Activated CD8-positive, alpha-beta memory T cell treated with anti-CD3 and anti-CD28 coated beads, Interleukin-2, amount 10 ng/mL, durations not matched to agents 7 days and 5 days (primary cell): ENCODE results near the gene RAB19. TPM values are rescaled to one million over a fixed set of nuclear protein-coding genes. Genes with fewer than 3 reads are reported as not detected.
"Not testable (repeated sequence)": the region's sequence is repeated elsewhere in the genome, so short reads cannot be mapped to it uniquely, and the experiment has no call there.

Experiments used
- ATAC-seq: fragments of 150-1000 bp; cut with Tn5 transposase; one replicate; pipeline ENCODE4 v1.10.0; 2021; ENCODE audit warnings: moderate library complexity
- CTCF ChIA-PET: fragments of 350-600 bp; sonication (Branson Sonifier 250); formaldehyde crosslinking; loops from one replicate; lab custom pipeline; 2021; ENCODE audit warnings: antibody characterized with exemption; lab: Charles Lee
- DNase-seq: peaks from one replicate; pipeline ENCODE4 v3.0.0-alpha.2; 2020
- H3K27ac Mint-ChIP-seq: one replicate; pipeline ENCODE4 v1.8.0; 2021; ENCODE audit warnings: mild to moderate bottlenecking, mixed read lengths
- H3K27me3 Mint-ChIP-seq: one replicate; pipeline ENCODE4 v1.8.0; 2021; ENCODE audit warnings: mixed read lengths
- H3K36me3 Mint-ChIP-seq: one replicate; pipeline ENCODE4 v1.8.0; 2021; ENCODE audit warnings: mild to moderate bottlenecking, mixed read lengths
- H3K4me1 Mint-ChIP-seq: one replicate; pipeline ENCODE4 v1.8.0; 2021; ENCODE audit warnings: mixed read lengths
- H3K4me3 Mint-ChIP-seq: one replicate; pipeline ENCODE4 v1.8.0; 2021; ENCODE audit warnings: mild to moderate bottlenecking, moderate library complexity, mixed read lengths
- H3K9me3 Mint-ChIP-seq: one replicate; pipeline ENCODE4 v1.8.0; 2022; ENCODE audit warnings: low read depth, mixed read lengths
- total RNA-seq, 2 experiments: library from RNA; stranded (reverse); gene quantifications; one replicate each; pipeline ENCODE4 v1.2.3, GENCODE V29; 2021

The RAB19 gene
- total RNA-seq, 2 experiments from 2014 or later = 5.0 to 7.3 TPM

- Mint-ChIP-seq H3K27ac (no peak overlapping the region), H3K27me3 (no peaks in the 10 kb centered on the region), H3K36me3 (peaks cover 20% of the 10 kb centered on the region), H3K4me3 (no peak overlapping the region), H3K4me1 (peaks cover 24% of the 10 kb centered on the region), H3K9me3 (no peaks in the 10 kb centered on the region)
- CTCF ChIA-PET = interaction anchor here (0.6 kb wide), 2 partner anchors 59 to 831 kb away, joined by 3 to 4 read pairs; no protein-coding TSS in a partner anchor
- DNase-seq (no peak), ATAC-seq (no peak)
Observed at GRCh38 chr7:140416560-140416959, 12.7 kb downstream of the RAB19 start.

GRCh38 chr7:140417456-140418155, 13.7 kb downstream of the RAB19 start:
- Mint-ChIP-seq H3K4me3 (no peak overlapping the region), H3K9me3 (no peaks in the 10 kb centered on the region), H3K36me3 (peaks cover 15% of the 10 kb centered on the region), H3K27ac (peak overlapping the region; percentile 47), H3K4me1 (peaks cover 24% of the 10 kb centered on the region), H3K27me3 (no peaks in the 10 kb centered on the region)
- CTCF ChIA-PET = interaction anchor here (1.8 kb wide), 1 partner anchor 60 kb away, joined by 6 read pairs; no protein-coding TSS in a partner anchor
- ATAC-seq (peak; percentile 80), DNase-seq (peak; percentile 55)

DNA sequence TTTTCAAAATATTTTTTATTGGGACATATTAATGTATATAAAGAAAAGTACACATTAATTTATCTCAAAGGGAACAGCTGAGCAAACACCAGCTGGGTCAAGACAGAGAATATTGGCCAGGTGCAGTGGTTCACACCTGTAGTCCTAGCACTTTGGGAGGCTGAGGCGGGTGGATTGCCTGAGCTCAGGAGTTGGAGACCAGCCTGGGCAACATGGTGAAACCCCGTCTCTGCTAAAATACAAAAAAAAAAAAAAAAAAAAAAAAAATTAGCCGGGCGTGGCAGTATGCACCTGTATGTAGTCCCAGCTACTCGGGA, 14.3 kb downstream of the RAB19 start:
- not testable (repeated sequence) for DNase-seq, ATAC-seq, H3K9me3 Mint-ChIP-seq, H3K27ac Mint-ChIP-seq, H3K4me3 Mint-ChIP-seq, H3K27me3 Mint-ChIP-seq
- Mint-ChIP-seq H3K4me1 (peaks cover 24% of the 10 kb centered on the region), H3K36me3 (peaks cover 13% of the 10 kb centered on the region)
- CTCF ChIA-PET = interaction anchor here (1.8 kb wide), 1 partner anchor 60 kb away, joined by 6 read pairs; no protein-coding TSS in a partner anchor

DNA sequence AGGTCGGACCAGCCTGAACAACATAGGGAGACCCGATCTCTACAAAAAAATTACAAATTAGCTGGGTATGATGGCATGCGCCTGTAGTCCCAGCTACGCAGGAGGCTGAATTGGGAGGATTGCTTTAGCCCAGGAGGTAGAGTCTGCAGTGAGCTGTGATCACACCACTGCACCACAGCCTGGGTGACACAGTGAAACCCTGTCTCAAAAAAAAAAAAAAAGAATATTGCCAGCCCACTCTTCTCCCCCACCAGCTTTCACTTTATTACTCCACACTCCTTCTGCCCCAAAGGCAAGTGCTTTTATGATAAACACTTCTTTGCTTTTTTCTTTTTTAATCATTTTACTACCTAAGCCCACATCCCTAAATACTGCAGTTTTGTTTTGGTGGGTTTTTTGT, 14.8 kb downstream of the RAB19 start:
- H3K4me3 Mint-ChIP-seq = no peak overlapping the region
- H3K9me3 Mint-ChIP-seq = no peaks in the 10 kb centered on the region
- H3K27ac Mint-ChIP-seq = no peak overlapping the region
- H3K4me1 Mint-ChIP-seq = peaks cover 24% of the 10 kb centered on the region
- ATAC-seq (peak; percentile 31), DNase-seq (no peak)
- H3K27me3 Mint-ChIP-seq = no peaks in the 10 kb centered on the region
- H3K36me3 Mint-ChIP-seq = peaks cover 14% of the 10 kb centered on the region
- CTCF ChIA-PET = interaction anchor here (1.8 kb wide), 1 partner anchor 59 kb away, joined by 6 read pairs; no protein-coding TSS in a partner anchor

DNA sequence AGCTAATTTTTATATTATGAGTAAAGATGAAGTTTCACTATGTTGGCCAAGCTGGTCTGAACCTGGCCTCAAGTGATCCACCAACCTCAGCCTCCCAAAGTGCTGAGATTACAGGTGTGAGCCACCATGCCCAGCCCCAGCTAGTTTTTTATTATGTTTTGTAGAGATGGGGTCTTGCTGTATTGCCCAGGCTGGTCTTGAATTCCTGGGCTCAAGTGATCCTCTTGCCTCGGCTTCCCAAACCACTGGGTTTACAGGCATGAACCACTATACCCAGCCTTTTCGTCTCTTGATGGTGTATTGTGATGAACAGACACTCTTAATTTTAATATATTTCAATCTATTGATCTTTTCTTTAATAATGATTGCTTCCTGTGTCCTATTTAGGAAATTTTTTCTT, 17.7 kb downstream of the RAB19 start:
- H3K27me3 Mint-ChIP-seq = no peaks in the 10 kb centered on the region
- ATAC-seq (no peak), DNase-seq (no peak)
- no peak overlapping the region for H3K4me3 Mint-ChIP-seq
- peaks cover 11% of the 10 kb centered on the region for H3K36me3 Mint-ChIP-seq
- no peak overlapping the region for H3K27ac Mint-ChIP-seq
- peaks cover 12% of the 10 kb centered on the region for H3K4me1 Mint-ChIP-seq
- CTCF ChIA-PET = interaction anchor here (0.6 kb wide), 1 partner anchor 10 kb away, joined by 3 read pairs; no protein-coding TSS in a partner anchor
- no peaks in the 10 kb centered on the region for H3K9me3 Mint-ChIP-seq

DNA sequence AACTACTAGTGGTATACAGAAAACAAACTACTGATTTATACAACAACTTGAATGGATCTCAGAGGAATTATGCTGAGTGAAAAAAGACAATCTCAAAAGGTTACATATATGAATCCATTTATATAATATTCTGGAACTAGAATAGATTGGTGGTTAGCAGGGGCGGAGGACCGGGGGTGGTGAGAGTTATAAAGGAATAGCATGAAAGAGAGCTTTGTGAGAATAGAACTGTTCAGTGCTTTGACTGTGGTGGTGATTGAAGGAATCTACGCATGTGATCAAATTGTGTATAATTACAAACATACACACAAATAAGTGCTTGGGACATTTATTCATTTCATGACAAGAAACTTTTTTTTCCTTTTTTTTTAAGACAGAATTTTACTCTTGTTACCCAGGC, 19.6 kb downstream of the RAB19 start:
- Mint-ChIP-seq H3K36me3 (peaks cover 12% of the 10 kb centered on the region), H3K27ac (no peak overlapping the region), H3K9me3 (no peaks in the 10 kb centered on the region), H3K4me3 (no peak overlapping the region), H3K4me1 (peaks cover 2% of the 10 kb centered on the region), H3K27me3 (no peaks in the 10 kb centered on the region)
- CTCF ChIA-PET = no interaction called here
- DNase-seq (no peak), ATAC-seq (no peak)

- Mint-ChIP-seq H3K4me1 (no peaks in the 10 kb centered on the region), H3K36me3 (peaks cover 12% of the 10 kb centered on the region), H3K27me3 (no peaks in the 10 kb centered on the region), H3K27ac (no peak overlapping the region), H3K9me3 (no peaks in the 10 kb centered on the region), H3K4me3 (no peak overlapping the region)
- no peak for DNase-seq
- CTCF ChIA-PET = interaction anchor here (1.6 kb wide), 1 partner anchor 18 kb away, joined by 6 read pairs; no protein-coding TSS in a partner anchor
- no peak for ATAC-seq
Observed at GRCh38 chr7:140425718-140426117, 21.9 kb downstream of the RAB19 start.

- Mint-ChIP-seq H3K27ac (no peak overlapping the region), H3K4me1 (no peaks in the 10 kb centered on the region), H3K9me3 (no peaks in the 10 kb centered on the region), H3K27me3 (no peaks in the 10 kb centered on the region), H3K36me3 (peaks cover 12% of the 10 kb centered on the region), H3K4me3 (no peak overlapping the region)
- ATAC-seq = no peak
- DNase-seq = no peak
- CTCF ChIA-PET = interaction anchor here (1.6 kb wide), 1 partner anchor 17 kb away, joined by 6 read pairs; no protein-coding TSS in a partner anchor
Observed at GRCh38 chr7:140426130-140426529, 22.3 kb downstream of the RAB19 start.

DNA sequence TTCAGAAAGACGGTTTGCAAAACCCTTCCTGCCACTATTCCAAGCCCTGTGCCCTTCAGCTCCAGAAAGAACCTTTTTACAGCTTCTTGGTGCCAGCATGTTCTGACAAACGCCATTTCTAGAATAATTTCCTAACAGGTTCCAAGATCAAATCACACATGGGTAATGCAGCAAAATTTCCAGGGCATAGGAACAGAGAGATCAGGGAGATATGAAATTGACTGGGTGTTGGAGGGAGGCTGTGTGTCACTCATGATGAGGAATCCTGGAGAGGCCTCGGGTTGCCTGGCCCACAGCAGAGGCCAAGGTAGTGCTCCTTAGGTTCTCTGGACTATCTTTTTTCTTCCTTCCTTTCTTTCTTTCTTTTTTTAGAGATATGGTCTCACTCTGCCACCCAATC, 29.5 kb downstream of the RAB19 start:
- peaks cover 2% of the 10 kb centered on the region for H3K27me3 Mint-ChIP-seq

DNA sequence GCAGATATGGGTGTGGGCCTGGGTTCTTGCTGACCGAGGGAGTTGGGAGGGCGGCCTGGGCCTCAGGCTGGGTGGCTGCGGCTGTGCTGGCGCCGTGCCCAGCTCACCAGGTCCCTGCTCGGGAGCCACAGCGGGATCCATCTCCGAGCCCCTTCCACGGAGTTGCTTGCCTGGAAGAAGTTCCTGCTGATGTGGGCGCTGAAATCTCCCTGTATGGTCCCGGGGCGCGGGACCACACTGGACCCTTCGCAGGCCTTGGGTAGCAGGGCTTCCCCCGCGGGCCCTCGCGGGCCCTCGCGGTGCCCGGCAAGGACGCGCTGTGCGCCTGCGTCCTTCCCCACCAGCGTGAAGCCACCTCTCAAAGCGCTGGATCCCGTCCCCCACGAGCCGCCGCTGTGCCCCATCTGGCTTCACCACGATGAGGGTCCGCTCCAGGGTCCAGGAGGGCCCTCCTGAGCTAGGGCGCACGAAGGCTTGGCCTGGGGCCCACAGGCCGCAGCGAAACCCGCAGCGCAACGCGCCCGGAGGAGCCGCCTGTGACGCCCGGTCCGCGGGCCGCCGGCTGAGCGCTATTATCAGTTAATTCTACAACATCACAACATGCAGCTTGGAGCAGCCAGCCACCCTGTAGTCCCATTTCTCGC, 31.5 kb downstream of the RAB19 start:
- CTCF ChIA-PET = interaction anchor here (0.7 kb wide), 1 partner anchor 9 kb away, joined by 4 read pairs; no protein-coding TSS in a partner anchor
- no peak for DNase-seq
- peaks cover 4% of the 10 kb centered on the region for H3K4me1 Mint-ChIP-seq
- no peak for ATAC-seq
- H3K27me3 Mint-ChIP-seq = peaks cover 2% of the 10 kb centered on the region
- no peaks in the 10 kb centered on the region for H3K9me3 Mint-ChIP-seq
- H3K36me3 Mint-ChIP-seq = no peaks in the 10 kb centered on the region
- no peak overlapping the region for H3K27ac Mint-ChIP-seq
- H3K4me3 Mint-ChIP-seq = no peak overlapping the region

More for the DNA sequence above, 29.5 kb downstream of the RAB19 start:
- CTCF ChIA-PET = no interaction called here
- ATAC-seq (no peak), DNase-seq (no peak)
- H3K9me3 Mint-ChIP-seq = no peaks in the 10 kb centered on the region
- no peak overlapping the region for H3K27ac Mint-ChIP-seq
- no peaks in the 10 kb centered on the region for H3K4me1 Mint-ChIP-seq
- H3K4me3 Mint-ChIP-seq = no peak overlapping the region
- no peaks in the 10 kb centered on the region for H3K36me3 Mint-ChIP-seq

DNA sequence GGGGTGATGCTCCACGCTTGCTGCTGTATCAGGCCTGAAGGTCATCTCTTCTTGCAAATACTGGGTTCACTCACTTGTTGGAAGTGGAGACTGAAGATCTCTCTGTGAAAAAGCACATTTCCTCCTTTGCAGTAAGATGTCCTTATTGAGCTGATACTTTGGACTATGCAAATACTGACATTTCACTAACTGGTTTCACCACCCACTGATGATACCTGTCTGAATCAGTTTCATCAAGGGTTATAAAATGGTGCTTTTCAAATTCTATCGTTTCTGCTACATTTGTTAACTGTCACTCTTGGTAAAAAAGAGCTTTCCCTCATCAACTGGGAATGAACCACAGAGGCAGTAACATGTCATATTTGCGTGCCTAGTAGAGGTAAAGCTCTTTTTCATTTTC, 35.5 kb downstream of the RAB19 start:
- CTCF ChIA-PET = interaction anchor here (1.0 kb wide), 1 partner anchor 75 kb away, joined by 3 read pairs; no protein-coding TSS in a partner anchor
- H3K27me3 Mint-ChIP-seq = peaks cover 2% of the 10 kb centered on the region
- no peak for DNase-seq
- H3K4me3 Mint-ChIP-seq = no peak overlapping the region
- peaks cover 10% of the 10 kb centered on the region for H3K4me1 Mint-ChIP-seq
- ATAC-seq = no peak
- H3K27ac Mint-ChIP-seq = no peak overlapping the region
- no peaks in the 10 kb centered on the region for H3K36me3 Mint-ChIP-seq
- H3K9me3 Mint-ChIP-seq = no peaks in the 10 kb centered on the region

- ATAC-seq = no peak
- CTCF ChIA-PET = no interaction called here
Observed at GRCh38 chr7:140440593-140440992, 36.7 kb downstream of the RAB19 start.

GRCh38 chr7:140441519-140441918, 37.7 kb downstream of the RAB19 start:
- Mint-ChIP-seq H3K36me3 (no peaks in the 10 kb centered on the region), H3K27ac (no peak overlapping the region), H3K4me1 (peaks cover 10% of the 10 kb centered on the region), H3K9me3 (no peaks in the 10 kb centered on the region), H3K27me3 (peaks cover under 1% of the 10 kb centered on the region), H3K4me3 (no peak overlapping the region)
- CTCF ChIA-PET = no interaction called here
- DNase-seq = no peak
- no peak for ATAC-seq

More at GRCh38 chr7:140440593-140440992, 36.7 kb downstream of the RAB19 start:
- no peak for DNase-seq
- peaks cover 2% of the 10 kb centered on the region for H3K27me3 Mint-ChIP-seq
- no peak overlapping the region for H3K4me3 Mint-ChIP-seq
- peaks cover 10% of the 10 kb centered on the region for H3K4me1 Mint-ChIP-seq
- H3K9me3 Mint-ChIP-seq = no peaks in the 10 kb centered on the region
- H3K27ac Mint-ChIP-seq = no peak overlapping the region
- no peaks in the 10 kb centered on the region for H3K36me3 Mint-ChIP-seq
